IPS-18a (cell line): ENCODE measurements around the gene JAZF1.
A peak's percentile ranks its signal among the peaks of the same experiment; 100 is the strongest.

Experiments used
- H3K27ac ChIP-seq: one replicate; pipeline ENCODE4 v1.5.1; 2013; ENCODE audit warnings: low read length
- H3K27me3 ChIP-seq: one replicate; pipeline ENCODE4 v1.6.1; 2013; ENCODE audit warnings: mild to moderate bottlenecking, low read length; ENCODE audit not compliant: control insufficient read depth, insufficient read depth
- H3K36me3 ChIP-seq: one replicate; pipeline ENCODE4 v1.6.1; 2013; ENCODE audit warnings: low read depth, low read length; ENCODE audit not compliant: control insufficient read depth
- H3K4me1 ChIP-seq: one replicate; pipeline ENCODE4 v1.6.1; 2013; ENCODE audit warnings: low read depth, low read length; ENCODE audit not compliant: control insufficient read depth
- H3K4me3 ChIP-seq: one replicate; pipeline ENCODE4 v1.5.1; 2013; ENCODE audit warnings: low read length
- H3K9ac ChIP-seq: one replicate; pipeline ENCODE4 v1.6.1; 2013; ENCODE audit warnings: mild to moderate bottlenecking, low read length, moderate library complexity
- H3K9me3 ChIP-seq: one replicate; pipeline ENCODE4 v1.6.1; 2013; ENCODE audit warnings: low read depth, low read length; ENCODE audit not compliant: control insufficient read depth

The JAZF1 gene

GRCh38 chr7:27908534-27909165, 271.9 kb downstream of the JAZF1 start:
- Histone ChIP-seq H3K27me3 (no peaks in the 10 kb centered on the region), H3K27ac (no peak overlapping the region), H3K9me3 (no peaks in the 10 kb centered on the region), H3K36me3 (no peaks in the 10 kb centered on the region), H3K9ac (no peak overlapping the region), H3K4me3 (no peak overlapping the region), H3K4me1 (peaks cover 61% of the 10 kb centered on the region)

GRCh38 chr7:27906385-27907091, 274.1 kb downstream of the JAZF1 start:
- H3K36me3 ChIP-seq, result no peaks in the 10 kb centered on the region
- no peak overlapping the region for H3K4me3 ChIP-seq
- H3K9me3 ChIP-seq, result no peaks in the 10 kb centered on the region
- H3K27me3 ChIP-seq, result no peaks in the 10 kb centered on the region
- peaks cover 43% of the 10 kb centered on the region for H3K4me1 ChIP-seq
- H3K27ac ChIP-seq, result no peak overlapping the region
- H3K9ac ChIP-seq, result no peak overlapping the region

- H3K27ac ChIP-seq, result no peak overlapping the region
- no peak overlapping the region for H3K4me3 ChIP-seq
- H3K4me1 ChIP-seq, result peaks cover 37% of the 10 kb centered on the region
- no peaks in the 10 kb centered on the region for H3K27me3 ChIP-seq
- H3K9ac ChIP-seq, result no peak overlapping the region
- no peaks in the 10 kb centered on the region for H3K36me3 ChIP-seq
- H3K9me3 ChIP-seq, result no peaks in the 10 kb centered on the region
Measured at GRCh38 chr7:27905951-27906350, 274.6 kb downstream of the JAZF1 start.

GRCh38 chr7:27901028-27901760, 279.4 kb downstream of the JAZF1 start:
- peaks cover 21% of the 10 kb centered on the region for H3K4me1 ChIP-seq
- no peaks in the 10 kb centered on the region for H3K36me3 ChIP-seq
- no peak overlapping the region for H3K9ac ChIP-seq
- H3K4me3 ChIP-seq, result no peak overlapping the region
- no peaks in the 10 kb centered on the region for H3K9me3 ChIP-seq
- H3K27ac ChIP-seq, result no peak overlapping the region
- H3K27me3 ChIP-seq, result no peaks in the 10 kb centered on the region

GRCh38 chr7:27900006-27900405, 280.6 kb downstream of the JAZF1 start:
- Histone ChIP-seq H3K4me1 (peaks cover 17% of the 10 kb centered on the region), H3K36me3 (no peaks in the 10 kb centered on the region), H3K27me3 (no peaks in the 10 kb centered on the region), H3K9me3 (no peaks in the 10 kb centered on the region), H3K27ac (no peak overlapping the region), H3K4me3 (no peak overlapping the region), H3K9ac (no peak overlapping the region)

GRCh38 chr7:27899601-27900000, 281.0 kb downstream of the JAZF1 start:
- Histone ChIP-seq H3K4me1 (peaks cover 17% of the 10 kb centered on the region), H3K27ac (no peak overlapping the region)

DNA sequence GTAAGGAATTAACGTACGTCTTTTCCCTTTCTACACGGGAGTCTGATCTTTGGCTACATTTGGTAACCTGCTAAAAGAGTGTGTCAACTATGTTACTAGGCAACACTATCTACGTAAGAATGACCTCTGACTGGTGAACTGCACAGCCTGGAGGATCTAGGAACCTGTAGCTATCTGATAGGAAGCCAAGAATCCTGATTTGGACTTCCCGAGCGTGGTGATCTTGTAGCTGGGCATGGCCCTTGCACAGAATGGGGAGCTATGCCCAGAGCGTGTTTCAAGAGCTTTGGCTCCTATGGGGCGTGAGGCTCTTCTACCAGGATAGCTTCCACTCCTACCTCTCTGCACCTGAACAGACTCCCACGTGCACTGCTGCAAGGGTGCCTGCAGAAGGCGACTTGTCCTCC, 283.2 kb downstream of the JAZF1 start:
- H3K27me3 ChIP-seq, result no peaks in the 10 kb centered on the region
- H3K4me1 ChIP-seq, result peaks cover 17% of the 10 kb centered on the region
- H3K4me3 ChIP-seq, result peak overlapping the region; percentile 6
- H3K9me3 ChIP-seq, result no peaks in the 10 kb centered on the region
- no peak overlapping the region for H3K9ac ChIP-seq
- H3K27ac ChIP-seq, result no peak overlapping the region
- no peaks in the 10 kb centered on the region for H3K36me3 ChIP-seq

More at GRCh38 chr7:27899601-27900000, 281.0 kb downstream of the JAZF1 start:
- Histone ChIP-seq H3K36me3 (no peaks in the 10 kb centered on the region), H3K4me3 (no peak overlapping the region), H3K9me3 (no peaks in the 10 kb centered on the region), H3K9ac (no peak overlapping the region), H3K27me3 (no peaks in the 10 kb centered on the region)

GRCh38 chr7:27897001-27897400, 283.6 kb downstream of the JAZF1 start:
- no peaks in the 10 kb centered on the region for H3K27me3 ChIP-seq

DNA sequence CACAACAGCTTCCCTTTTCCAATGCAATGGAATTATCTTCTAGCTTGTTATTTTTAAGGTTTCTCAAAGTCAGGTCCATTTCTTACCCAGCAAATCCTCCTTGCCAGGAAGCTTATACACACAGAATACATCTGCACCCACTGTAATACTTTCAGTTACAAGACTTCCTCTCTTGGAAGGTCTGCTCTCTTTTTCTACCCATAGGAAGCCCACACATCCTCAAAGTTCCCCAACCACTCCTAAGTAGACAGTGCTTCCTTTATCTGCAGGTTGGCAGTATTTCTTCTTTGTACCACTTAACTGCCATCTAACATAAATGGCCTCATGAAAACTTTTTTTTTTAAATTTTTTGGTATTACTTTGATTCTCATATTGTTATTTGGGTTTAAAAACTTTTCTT, 285.0 kb downstream of the JAZF1 start:
- Histone ChIP-seq H3K9ac (no peak overlapping the region), H3K9me3 (no peaks in the 10 kb centered on the region), H3K4me1 (peaks cover 17% of the 10 kb centered on the region), H3K4me3 (no peak overlapping the region), H3K27me3 (no peaks in the 10 kb centered on the region), H3K36me3 (no peaks in the 10 kb centered on the region), H3K27ac (no peak overlapping the region)

More at GRCh38 chr7:27897001-27897400, 283.6 kb downstream of the JAZF1 start:
- H3K27ac ChIP-seq, result no peak overlapping the region
- H3K4me3 ChIP-seq, result no peak overlapping the region
- H3K36me3 ChIP-seq, result no peaks in the 10 kb centered on the region
- H3K4me1 ChIP-seq, result peaks cover 17% of the 10 kb centered on the region
- no peak overlapping the region for H3K9ac ChIP-seq
- H3K9me3 ChIP-seq, result no peaks in the 10 kb centered on the region

DNA sequence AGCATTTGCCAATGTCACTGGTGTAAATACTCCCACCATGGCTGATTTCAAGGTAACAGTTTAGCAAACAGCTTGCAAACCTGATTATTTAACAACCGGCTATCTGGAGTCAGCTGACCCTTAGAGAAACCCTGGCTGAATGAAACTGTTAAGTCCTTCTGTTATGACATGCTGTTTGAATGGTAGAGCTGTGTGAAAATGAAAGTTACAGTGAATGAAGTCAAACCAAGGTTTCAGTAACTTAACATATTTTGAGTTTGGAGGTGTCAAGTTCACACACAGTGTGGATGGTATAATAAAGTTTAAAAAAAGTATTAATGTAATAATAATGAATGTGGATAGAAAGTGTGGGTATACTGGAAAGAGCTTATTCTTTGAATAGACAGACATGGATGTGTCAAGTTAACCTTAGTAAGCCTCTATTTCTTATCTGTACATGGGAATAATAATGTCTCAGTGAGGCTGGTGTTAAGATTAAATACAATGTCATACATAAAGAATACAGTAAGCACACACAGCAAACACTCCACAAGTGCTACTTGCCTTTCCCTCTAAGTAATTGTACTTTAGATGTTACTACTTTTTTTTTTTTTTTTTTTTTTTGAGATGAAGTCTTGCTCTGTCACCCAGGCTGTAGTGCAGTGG, 290.3 kb downstream of the JAZF1 start:
- Histone ChIP-seq H3K36me3 (no peaks in the 10 kb centered on the region), H3K9ac (no peak overlapping the region), H3K4me1 (no peaks in the 10 kb centered on the region)

DNA sequence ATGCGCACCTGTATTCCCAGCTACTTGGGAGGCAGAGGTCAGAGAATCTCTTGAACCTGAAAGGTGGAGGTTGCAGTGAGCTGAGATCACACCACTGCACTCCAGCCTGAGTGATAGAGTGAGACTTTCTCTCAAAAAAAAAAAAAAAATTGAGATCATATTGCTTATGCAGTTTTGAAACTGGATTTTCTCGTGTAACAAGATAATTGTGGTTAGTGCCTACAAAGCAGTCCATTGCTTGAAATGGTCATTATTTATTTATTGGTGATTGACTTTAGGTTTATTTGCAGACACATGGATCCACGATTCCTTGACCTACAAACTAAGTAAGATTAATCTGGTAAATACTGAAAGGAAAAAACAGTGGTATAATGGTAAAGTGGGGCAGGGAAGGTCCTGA, 290.8 kb downstream of the JAZF1 start:
- Histone ChIP-seq H3K27ac (no peak overlapping the region), H3K4me3 (no peak overlapping the region), H3K36me3 (no peaks in the 10 kb centered on the region), H3K4me1 (no peaks in the 10 kb centered on the region), H3K27me3 (no peaks in the 10 kb centered on the region), H3K9ac (no peak overlapping the region), H3K9me3 (no peaks in the 10 kb centered on the region)

More for the DNA sequence above, 290.3 kb downstream of the JAZF1 start:
- Histone ChIP-seq H3K4me3 (no peak overlapping the region), H3K27me3 (no peaks in the 10 kb centered on the region), H3K9me3 (no peaks in the 10 kb centered on the region), H3K27ac (no peak overlapping the region)
